ENCODE results near the gene NOS1AP. TPM values are rescaled to one million over a fixed set of nuclear protein-coding genes. Genes with fewer than 3 reads are reported as not detected.

NOS1AP gene
- total and polyA plus RNA-seq, 9 of the 15 experiments (the other 6 are each of a cell fraction or from before 2014, with no cell fraction given) = 0.07 to 1.5 (median 0.22) TPM

DNA sequence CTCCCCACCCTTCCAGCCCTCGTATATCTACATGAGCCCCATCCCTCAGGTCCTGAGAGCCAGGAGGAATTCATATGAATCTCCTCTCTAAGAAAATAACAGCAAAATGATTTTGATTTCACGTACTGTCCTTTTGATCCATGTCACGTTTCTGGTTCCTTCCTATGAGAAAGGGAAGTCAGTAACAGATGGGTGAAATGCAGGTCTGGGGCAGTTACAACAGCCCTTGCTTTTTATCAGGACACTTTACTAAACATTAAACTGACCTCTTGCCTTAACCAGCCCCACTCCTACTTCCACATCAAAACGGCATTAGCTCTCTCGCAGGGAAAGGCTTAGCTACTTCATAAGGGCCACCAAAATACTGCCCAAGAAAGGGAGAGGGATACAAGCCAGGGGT is 248.1 kb downstream of the NOS1AP start (continued):
- TF ChIP-seq ZNF561 (CRISPR knock-in tag; conservative IDR thresholded peaks at IDR 0.05) (no peak), CBX8 (IDR thresholded peaks at IDR 0.05; ENCODE audit: borderline replicate concordance, extremely low read depth, low read depth, low read length, poor library complexity, severe bottlenecking) (no peak), SMAD3 (CRISPR knock-in tag; conservative IDR thresholded peaks at IDR 0.05) (no peak), HNRNPH1 (optimal IDR thresholded peaks at IDR 0.05; ENCODE audit: low read depth, low read length) (no peak), HCFC1 (IDR thresholded peaks at IDR 0.05; ENCODE audit: low read depth, low read length) (no peak)

DNA sequence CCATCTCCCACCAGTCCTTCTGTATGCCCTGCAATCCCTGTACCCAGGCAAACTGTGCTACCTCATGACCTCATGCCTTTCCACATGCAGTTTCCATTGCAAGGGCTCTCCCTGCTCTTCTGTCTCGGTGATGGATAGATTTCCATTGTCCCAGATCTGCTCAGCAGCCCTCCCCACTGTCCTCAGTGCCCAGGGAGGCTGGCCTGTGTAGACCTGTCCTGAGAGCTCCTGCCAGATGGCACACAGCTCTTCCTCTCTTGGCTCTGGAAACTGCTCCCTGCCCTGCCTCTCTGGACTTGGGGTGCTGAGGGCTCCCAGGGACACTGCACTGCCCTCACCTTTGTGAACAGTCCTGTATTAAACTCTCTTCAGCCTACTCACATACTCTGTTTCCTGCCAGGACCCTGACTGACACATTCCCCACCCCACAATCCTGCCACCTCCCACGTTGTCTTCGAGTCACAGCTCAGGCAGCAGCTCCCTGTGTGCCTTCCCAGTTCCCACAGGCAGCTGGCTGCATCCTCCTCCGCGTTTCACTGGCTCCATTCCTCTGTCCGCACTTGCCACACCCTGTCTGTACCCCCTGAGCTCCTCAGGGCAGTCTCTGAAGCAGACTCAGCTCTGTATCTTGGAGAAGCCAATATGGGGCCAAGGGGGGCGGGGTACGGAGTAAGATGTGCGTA is 250.1 kb downstream of the NOS1AP start:
- Histone ChIP-seq H3K79me2 (ENCODE audit: control insufficient read depth, insufficient read depth, low read length) (no peaks in the 10 kb centered on the region), H3K36me3 (ENCODE audit: control insufficient read depth, insufficient read depth, low read length) (no peaks in the 10 kb centered on the region), H3K4me2 (ENCODE audit: insufficient read depth, low read length) (no peak overlapping the region), H4K20me1 (replicated peaks; ENCODE audit: control insufficient read depth, insufficient read depth, low read length) (no peaks in the 10 kb centered on the region), H3K4me1 (replicated peaks in 1 of 2; ENCODE audit: control insufficient read depth in 2 of 2, insufficient read depth in 2 of 2, low read length in 2 of 2) (no peaks in the 10 kb centered on the region), H2AFZ (ENCODE audit: low read depth, low read length) (no peak overlapping the region), H3K27ac (ENCODE audit: extremely low read depth, low read depth, low read length) (no peak overlapping the region), H3K9ac (ENCODE audit: insufficient read depth in 1 of 2, low read depth in 2 of 2, low read length in 2 of 2) (no peak overlapping the region), H3K9me3 (replicated peaks; ENCODE audit: control insufficient read depth, insufficient read depth, low read depth, low read length) (no peaks in the 10 kb centered on the region), H3K27me3 (ENCODE audit: control insufficient read depth in 2 of 2, insufficient read depth in 2 of 2, low read length in 2 of 2) (peaks cover 9 to 27% of the 10 kb centered on the region in 2 experiments; a peak in 3 of 5 replicates), H3K9me1 (ENCODE audit: control insufficient read depth, insufficient read depth, low read length) (no peaks in the 10 kb centered on the region), H3K4me3 (no peak overlapping the region)
- intact Hi-C loops (cut with micrococcal nuclease) = no loop called here
- DNase-seq (ENCODE audit: extremely low read depth in 1 of 4, low spot score in 3 of 4) (no peak), FAIRE-seq (no peak), ATAC-seq (no peak)
- WGBS (ENCODE audit: insufficient coverage, low coverage, missing lambda C conversion rate) = 17% methylated on average over 9 of the region's 9 CpGs
- BruUV-seq (replicated peaks) = no TSS peak
- ChIA-PET CTCF (ENCODE audit: low intra/inter-chr PET ratio) (no interaction called here), POLR2A (interaction anchor here (0.6 kb wide), 1 partner anchor 269 kb away, joined by 3 read pairs; no protein-coding TSS in a partner anchor)
- in situ Hi-C loops (cut with MboI) = no loop called here
- TF ChIP-seq MAZ (CRISPR knock-in tag; conservative IDR thresholded peaks at IDR 0.05 in 1 of 2, IDR thresholded peaks at IDR 0.05 in 1 of 2) = no peak
- TF ChIP-seq, protein P1, sequence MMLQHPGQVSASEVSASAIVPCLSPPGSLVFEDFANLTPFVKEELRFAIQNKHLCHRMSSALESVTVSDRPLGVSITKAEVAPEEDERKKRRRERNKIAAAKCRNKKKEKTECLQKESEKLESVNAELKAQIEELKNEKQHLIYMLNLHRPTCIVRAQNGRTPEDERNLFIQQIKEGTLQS (IDR thresholded peaks at IDR 0.05) = no peak
- TF ChIP-seq, protein P1 (CRISPR knock-in tag; conservative IDR thresholded peaks at IDR 0.05) = no peak
- TF ChIP-seq, protein P2, sequence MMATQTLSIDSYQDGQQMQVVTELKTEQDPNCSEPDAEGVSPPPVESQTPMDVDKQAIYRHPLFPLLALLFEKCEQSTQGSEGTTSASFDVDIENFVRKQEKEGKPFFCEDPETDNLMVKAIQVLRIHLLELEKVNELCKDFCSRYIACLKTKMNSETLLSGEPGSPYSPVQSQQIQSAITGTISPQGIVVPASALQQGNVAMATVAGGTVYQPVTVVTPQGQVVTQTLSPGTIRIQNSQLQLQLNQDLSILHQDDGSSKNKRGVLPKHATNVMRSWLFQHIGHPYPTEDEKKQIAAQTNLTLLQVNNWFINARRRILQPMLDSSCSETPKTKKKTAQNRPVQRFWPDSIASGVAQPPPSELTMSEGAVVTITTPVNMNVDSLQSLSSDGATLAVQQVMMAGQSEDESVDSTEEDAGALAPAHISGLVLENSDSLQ (IDR thresholded peaks at IDR 0.05) = no peak
- TF ChIP-seq, protein P3, sequence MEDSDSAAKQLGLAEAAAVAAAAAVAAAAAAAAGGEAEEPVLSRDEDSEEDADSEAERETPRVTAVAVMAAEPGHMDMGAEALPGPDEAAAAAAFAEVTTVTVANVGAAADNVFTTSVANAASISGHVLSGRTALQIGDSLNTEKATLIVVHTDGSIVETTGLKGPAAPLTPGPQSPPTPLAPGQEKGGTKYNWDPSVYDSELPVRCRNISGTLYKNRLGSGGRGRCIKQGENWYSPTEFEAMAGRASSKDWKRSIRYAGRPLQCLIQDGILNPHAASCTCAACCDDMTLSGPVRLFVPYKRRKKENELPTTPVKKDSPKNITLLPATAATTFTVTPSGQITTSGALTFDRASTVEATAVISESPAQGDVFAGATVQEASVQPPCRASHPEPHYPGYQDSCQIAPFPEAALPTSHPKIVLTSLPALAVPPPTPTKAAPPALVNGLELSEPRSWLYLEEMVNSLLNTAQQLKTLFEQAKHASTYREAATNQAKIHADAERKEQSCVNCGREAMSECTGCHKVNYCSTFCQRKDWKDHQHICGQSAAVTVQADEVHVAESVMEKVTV (CRISPR knock-in tag; IDR thresholded peaks at IDR 0.05) = no peak
- TF ChIP-seq, protein P4, sequence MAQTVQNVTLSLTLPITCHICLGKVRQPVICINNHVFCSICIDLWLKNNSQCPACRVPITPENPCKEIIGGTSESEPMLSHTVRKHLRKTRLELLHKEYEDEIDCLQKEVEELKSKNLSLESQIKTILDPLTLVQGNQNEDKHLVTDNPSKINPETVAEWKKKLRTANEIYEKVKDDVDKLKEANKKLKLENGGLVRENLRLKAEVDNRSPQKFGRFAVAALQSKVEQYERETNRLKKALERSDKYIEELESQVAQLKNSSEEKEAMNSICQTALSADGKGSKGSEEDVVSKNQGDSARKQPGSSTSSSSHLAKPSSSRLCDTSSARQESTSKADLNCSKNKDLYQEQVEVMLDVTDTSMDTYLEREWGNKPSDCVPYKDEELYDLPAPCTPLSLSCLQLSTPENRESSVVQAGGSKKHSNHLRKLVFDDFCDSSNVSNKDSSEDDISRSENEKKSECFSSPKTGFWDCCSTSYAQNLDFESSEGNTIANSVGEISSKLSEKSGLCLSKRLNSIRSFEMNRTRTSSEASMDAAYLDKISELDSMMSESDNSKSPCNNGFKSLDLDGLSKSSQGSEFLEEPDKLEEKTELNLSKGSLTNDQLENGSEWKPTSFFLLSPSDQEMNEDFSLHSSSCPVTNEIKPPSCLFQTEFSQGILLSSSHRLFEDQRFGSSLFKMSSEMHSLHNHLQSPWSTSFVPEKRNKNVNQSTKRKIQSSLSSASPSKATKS (CRISPR knock-in tag; IDR thresholded peaks at IDR 0.05) = no peak
- TF ChIP-seq, protein P5, sequence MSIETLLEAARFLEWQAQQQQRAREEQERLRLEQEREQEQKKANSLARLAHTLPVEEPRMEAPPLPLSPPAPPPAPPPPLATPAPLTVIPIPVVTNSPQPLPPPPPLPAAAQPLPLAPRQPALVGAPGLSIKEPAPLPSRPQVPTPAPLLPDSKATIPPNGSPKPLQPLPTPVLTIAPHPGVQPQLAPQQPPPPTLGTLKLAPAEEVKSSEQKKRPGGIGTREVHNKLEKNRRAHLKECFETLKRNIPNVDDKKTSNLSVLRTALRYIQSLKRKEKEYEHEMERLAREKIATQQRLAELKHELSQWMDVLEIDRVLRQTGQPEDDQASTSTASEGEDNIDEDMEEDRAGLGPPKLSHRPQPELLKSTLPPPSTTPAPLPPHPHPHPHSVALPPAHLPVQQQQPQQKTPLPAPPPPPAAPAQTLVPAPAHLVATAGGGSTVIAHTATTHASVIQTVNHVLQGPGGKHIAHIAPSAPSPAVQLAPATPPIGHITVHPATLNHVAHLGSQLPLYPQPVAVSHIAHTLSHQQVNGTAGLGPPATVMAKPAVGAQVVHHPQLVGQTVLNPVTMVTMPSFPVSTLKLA (conservative IDR thresholded peaks at IDR 0.05) = no peak
